Measurements from ENCODE around the gene RNF13.

RNF13 gene

GRCh38 chr3:149919509-149919908 lies 106.5 kb downstream of the RNF13 start:
- Histone ChIP-seq H3K4me3 (replicated peaks; ENCODE audit: insufficient read depth, low read length) (no peak overlapping the region), H3K27me3 (ENCODE audit: insufficient read depth, poor library complexity, severe bottlenecking) (no peaks in the 10 kb centered on the region), H3K27ac (replicated peaks) (no peak overlapping the region)
- TF ChIP-seq POLR2AphosphoS5 (IDR thresholded peaks at IDR 0.05; ENCODE audit: low read depth) (no peak), GABPA (IDR thresholded peaks at IDR 0.05; ENCODE audit: low read depth) (no peak), SPI1 (IDR thresholded peaks at IDR 0.05; ENCODE audit: borderline replicate concordance, low read depth) (no peak), CTCF (IDR thresholded peaks at IDR 0.05; ENCODE audit: insufficient read depth, low read length) (no peak), REST (IDR thresholded peaks at IDR 0.05; ENCODE audit: insufficient replicate concordance, low read depth) (no peak)
- no peak for DNase-seq (ENCODE audit: low read depth in 1 of 2, low spot score in 1 of 2)

GRCh38 chr3:149920119-149920518 lies 107.1 kb downstream of the RNF13 start:
- TF ChIP-seq GABPA (IDR thresholded peaks at IDR 0.05; ENCODE audit: low read depth) (no peak), REST (IDR thresholded peaks at IDR 0.05; ENCODE audit: insufficient replicate concordance, low read depth) (no peak), CTCF (IDR thresholded peaks at IDR 0.05; ENCODE audit: insufficient read depth, low read length) (no peak), SPI1 (IDR thresholded peaks at IDR 0.05; ENCODE audit: borderline replicate concordance, low read depth) (no peak), POLR2AphosphoS5 (IDR thresholded peaks at IDR 0.05; ENCODE audit: low read depth) (no peak)

GRCh38 chr3:149933008-149933407 lies 120.0 kb downstream of the RNF13 start:
- Histone ChIP-seq H3K4me3 (replicated peaks; ENCODE audit: insufficient read depth, low read length) (no peak overlapping the region), H3K27ac (replicated peaks) (no peak overlapping the region), H3K27me3 (ENCODE audit: insufficient read depth, poor library complexity, severe bottlenecking) (no peaks in the 10 kb centered on the region)
- TF ChIP-seq SPI1 (IDR thresholded peaks at IDR 0.05; ENCODE audit: borderline replicate concordance, low read depth) (no peak), GABPA (IDR thresholded peaks at IDR 0.05; ENCODE audit: low read depth) (no peak), POLR2AphosphoS5 (IDR thresholded peaks at IDR 0.05; ENCODE audit: low read depth) (no peak), REST (IDR thresholded peaks at IDR 0.05; ENCODE audit: insufficient replicate concordance, low read depth) (no peak), CTCF (IDR thresholded peaks at IDR 0.05; ENCODE audit: insufficient read depth, low read length) (no peak)
- no peak for DNase-seq (ENCODE audit: low read depth in 1 of 2, low spot score in 1 of 2)

More at GRCh38 chr3:149920119-149920518, 107.1 kb downstream of the RNF13 start:
- no peak for DNase-seq (ENCODE audit: low read depth in 1 of 2, low spot score in 1 of 2)
- H3K27ac ChIP-seq (replicated peaks), result no peak overlapping the region
- no peaks in the 10 kb centered on the region for H3K27me3 ChIP-seq (ENCODE audit: insufficient read depth, poor library complexity, severe bottlenecking)
- H3K4me3 ChIP-seq (replicated peaks; ENCODE audit: insufficient read depth, low read length), result no peak overlapping the region

Data from HL-60 (cell line).